GM19193 (cell line): ENCODE measurements around the gene RARA.

Experiments used
- POLR2A ChIP-seq: IDR thresholded peaks from 4 replicates; pipeline ENCODE4 v1.6.1; 2011; ENCODE audit not compliant: insufficient read depth, insufficient read length; ENCODE audit errors: extremely low read depth

Gene RARA

DNA sequence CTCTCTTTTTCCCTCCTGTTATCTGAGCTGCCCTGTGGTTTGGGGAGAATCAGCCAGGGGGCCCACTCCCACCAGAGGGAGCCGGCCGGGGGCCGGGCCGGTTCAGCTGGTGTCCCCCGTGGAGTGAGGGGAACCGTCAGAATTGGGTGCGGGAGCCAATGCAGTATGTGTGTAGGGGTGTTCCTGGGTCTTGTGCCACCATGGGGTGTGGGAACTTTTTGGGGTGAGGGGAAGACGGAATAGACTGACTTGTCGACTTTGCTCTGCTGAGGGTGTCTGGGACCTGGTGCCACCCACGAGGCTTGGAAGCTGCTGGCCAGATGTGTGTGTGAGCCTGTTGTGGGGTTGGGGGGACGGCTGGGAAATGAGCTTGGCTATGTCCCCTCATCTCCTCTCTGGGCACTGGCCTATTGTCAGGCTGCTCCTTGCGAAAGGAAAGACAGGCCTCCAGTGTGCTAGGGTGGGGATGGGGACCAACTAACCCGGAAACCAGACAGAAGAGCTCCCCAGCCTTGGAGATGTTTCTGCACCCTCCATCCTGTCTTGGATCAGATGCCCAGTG, 9.9 kb downstream of the RARA start:
- no peak for TF ChIP-seq POLR2A

- no peak for TF ChIP-seq POLR2A
Measured at GRCh38 chr17:40319651-40320540, 10.9 kb downstream of the RARA start.

DNA sequence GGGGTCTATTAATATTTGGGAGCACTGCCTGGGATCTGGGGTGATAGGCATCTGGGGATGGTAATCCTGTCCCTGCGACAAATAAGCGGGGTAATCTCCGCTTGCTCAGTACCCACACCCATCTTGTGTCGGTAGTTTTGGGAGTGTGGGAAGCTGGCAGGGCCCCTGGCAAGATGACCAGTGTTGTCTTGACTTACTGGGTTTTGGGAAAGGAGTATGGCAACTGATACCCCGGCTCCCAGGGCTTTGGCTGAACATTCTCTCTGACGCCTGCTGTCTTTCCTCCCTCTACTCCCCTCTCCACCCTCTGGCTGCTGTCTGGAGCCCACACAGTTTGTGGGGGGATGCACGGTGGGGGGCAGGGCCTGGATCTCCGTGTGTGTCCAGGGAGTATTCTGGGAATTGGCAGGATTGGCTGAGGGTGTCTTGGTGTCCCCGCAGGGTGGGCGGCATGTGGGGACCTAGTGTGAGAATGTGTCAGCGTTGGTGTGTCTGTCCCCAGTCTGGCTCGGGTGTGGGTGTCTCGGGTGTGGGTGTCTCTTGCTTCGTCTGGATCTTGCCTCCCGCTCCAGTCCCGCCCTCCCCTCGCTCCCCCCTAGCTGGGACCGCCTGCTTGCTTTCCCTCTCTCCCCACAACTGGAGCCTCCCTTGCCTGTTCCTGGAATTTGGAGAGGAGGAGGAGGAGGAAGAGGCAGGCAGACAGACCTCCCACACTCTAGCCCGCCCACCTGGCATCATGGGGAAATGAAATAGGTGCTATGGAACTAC, 12.0 kb downstream of the RARA start:
- no peak for TF ChIP-seq POLR2A

DNA sequence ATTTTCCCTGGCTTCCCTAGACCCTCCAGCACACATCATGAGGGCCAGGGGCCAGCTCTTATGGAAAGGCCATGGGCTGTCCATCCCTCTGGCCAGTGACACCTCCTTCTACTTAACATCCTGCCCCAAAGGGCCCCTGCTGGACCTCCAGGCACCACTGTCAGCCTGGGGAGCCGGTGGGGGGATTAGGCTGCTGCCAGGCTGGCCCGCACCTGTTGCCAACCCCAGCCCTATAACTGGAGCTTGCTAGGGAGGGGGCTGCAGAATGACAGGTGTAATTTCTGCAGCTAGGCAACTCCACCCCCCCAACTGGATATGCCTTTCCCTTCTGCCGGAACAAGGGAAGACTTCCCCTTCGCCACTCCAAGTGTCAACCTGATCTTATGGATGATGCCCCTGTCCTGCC, 12.5 kb downstream of the RARA start:
- TF ChIP-seq POLR2A: no peak

- TF ChIP-seq POLR2A: no peak
Measured at GRCh38 chr17:40321961-40322357, 13.0 kb downstream of the RARA start.

DNA sequence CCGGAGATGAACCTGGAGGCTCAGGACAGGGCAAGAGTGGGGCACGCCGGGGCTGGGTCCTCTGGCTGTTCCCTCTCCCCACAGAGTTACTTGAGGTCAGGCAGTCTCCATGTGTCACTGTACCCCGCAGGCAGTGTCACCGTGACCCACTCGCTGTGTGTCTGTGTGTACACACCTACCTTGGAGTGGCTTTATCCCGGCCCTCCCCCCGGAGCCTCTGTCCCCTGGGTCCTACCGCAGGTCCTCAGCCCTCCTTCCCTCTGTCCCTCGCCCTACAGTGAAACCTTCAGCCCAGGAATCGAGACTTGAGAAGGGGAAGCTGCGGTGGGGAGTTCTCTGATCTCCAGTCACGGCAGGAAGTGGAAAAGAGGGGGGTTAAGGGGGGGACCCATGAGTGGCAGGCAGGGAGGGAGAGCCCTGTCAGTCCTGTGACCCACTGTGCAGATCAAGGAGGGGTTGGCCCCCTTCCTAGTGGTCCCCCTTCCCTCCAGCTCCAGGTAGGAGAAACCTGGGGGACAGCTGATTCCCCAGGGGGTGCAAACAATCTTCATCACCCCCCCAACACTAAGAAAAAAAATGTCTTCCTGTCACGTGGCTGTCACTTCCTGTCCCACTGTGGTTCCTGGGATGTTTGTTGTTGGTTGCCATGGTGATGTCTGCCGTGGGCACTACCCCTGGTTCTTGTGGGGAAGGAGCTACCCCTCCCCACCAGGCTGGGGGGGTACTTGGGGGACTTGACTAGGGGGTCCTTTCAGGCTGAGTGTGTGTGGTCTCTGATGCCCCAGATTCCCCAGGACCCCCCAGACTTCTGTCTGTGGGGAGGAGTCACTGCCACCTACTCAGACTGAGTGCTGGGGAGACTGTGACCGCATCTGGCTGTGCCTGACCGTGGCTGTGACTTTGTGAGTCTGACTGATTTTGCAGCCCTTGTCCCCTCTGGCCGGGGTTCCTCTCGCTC, 13.7 kb downstream of the RARA start:
- peak; percentile 69 for TF ChIP-seq POLR2A

- peak; percentile 51 for TF ChIP-seq POLR2A
Measured at GRCh38 chr17:40323391-40324381, 14.7 kb downstream of the RARA start.

GRCh38 chr17:40325156-40326013, 16.4 kb downstream of the RARA start:
- peak; percentile 25 for TF ChIP-seq POLR2A

GRCh38 chr17:40326014-40326831, 17.2 kb downstream of the RARA start:
- peak; percentile 32 for TF ChIP-seq POLR2A

DNA sequence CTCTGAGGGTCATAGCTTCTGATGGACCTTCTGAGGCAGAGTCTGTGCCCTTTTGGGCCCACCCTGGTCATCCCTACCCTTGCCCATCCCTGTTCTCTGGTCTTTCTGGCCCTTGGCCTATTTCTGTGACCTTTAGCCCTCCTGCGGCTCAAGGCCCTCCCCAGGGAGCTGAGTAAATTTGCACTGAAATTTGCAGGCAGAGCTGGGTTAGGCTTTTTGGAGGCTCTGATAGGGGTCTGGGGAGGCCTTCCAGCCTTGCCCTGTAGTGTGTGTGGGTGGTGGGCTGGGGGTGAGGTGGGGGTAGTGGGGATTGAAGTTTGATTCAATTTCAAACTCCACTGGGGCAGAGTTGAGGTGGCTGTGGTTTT, 17.8 kb downstream of the RARA start:
- TF ChIP-seq POLR2A: no peak

DNA sequence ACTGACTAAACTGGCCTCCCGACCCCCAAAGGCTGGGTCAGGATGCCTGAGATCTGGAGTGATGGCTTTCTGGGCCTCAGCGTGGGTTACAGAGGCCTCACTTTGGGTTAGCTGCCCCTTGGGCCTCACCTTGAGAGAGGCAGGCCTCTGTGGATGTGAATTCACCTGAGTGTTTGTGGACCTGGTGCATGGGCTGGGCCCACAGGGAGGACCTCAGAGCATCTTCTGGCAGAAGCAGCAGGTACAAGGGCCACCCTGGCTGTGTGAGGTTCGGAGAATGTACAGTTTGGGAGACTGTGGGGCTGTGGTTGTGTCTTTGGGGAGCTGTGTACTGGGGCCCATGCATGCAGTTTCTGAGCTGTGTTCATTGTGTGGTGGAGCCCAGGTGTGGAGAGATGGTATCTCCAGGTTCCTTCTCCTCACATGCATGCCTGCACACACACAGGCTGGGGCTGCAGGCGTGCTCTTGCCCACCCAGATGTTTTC, 18.3 kb downstream of the RARA start:
- no peak for TF ChIP-seq POLR2A

GRCh38 chr17:40327735-40328385, 18.9 kb downstream of the RARA start:
- no peak for TF ChIP-seq POLR2A

GRCh38 chr17:40328386-40328766, 19.4 kb downstream of the RARA start:
- no peak for TF ChIP-seq POLR2A
